Activated CD4-positive, CD25-positive, alpha-beta regulatory T cell (primary cell): ENCODE data around the gene STX8.
"Not testable (repeated sequence)": the region's sequence is repeated elsewhere in the genome, so short reads cannot be mapped to it uniquely, and the experiment has no call there.

Source experiments
- DNase-seq, 4 experiments: peaks; one replicate each; lab custom pipeline; 2025; lab: John Stamatoyannopoulos, UW

The STX8 gene

DNA sequence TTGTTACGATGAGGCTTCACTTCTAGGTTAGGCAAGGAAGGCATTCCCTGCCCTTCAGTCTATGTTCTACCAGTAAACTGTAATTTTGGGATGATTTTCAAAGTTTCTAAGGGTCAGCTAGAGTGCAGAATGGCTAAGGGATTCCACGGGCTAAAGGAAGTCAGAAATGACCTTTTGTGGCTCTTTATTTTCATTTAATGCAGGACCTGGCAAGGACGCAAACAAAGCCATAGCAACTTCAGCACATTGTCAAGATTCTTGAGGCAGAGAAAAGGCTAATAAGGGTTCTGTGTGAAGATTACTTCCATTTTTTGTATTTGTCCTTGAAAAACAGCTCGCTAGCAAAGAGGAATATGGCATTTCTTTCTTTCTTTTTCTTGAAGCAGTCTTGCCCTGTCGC, 76.6 kb downstream of the STX8 start:
- no peak for DNase-seq

DNA sequence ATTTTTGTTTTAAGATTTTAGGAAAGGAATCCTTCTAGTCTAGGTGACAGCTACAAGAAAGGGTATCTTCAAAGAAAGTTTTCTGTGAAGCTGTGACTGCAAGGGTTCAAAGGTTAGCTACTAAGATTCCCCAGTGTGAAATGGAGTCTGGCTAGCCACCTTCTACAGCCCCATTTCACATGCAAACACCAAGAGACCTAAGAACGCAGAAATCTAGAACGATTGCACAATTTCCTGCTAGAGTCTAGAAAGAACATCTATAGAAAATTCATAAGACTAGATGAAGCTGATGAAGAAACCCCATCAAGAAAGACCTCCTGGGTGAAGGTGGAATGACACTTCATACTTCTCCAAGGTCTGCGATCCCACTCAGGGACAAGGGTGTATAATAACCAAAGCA, 77.1 kb downstream of the STX8 start:
- DNase-seq = no peak

DNA sequence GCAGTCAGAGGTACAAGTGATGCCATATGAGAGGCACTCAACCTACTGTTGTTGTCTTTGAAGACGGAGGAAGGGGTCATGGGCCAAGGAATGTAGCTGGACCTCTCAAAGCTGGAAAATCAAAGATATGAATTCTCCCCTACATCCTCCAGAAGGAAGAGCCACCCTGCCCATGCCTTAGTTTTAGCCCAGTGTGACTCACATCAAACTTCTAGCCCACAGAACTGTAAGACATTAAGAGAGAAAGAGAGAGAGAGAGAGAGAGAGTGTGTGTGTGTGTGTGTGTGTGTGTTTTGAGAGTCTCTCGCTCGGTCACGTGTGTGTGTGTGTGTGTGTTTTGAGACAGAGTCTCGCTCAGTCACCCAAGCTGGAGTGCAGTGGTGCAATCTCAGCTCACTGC, 87.1 kb downstream of the STX8 start:
- DNase-seq = no peak

DNA sequence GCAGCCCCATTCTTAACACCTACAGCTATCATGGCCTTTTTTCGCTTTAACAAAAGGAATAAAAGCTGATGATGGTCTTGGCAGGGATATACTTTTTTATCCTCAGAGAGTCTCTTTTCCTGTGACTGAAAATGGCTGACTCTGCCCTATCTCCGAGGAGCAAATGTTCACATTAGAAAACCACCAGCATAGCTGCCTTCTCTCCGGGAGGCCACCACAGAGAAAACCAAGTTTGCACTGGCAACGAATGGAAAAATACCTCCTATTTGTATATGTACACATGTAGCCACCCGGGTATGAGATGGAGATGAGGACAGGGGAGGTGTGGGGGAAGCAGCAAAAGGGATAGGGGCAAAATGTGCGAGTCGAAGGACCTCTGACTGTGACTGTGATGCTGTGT, 88.2 kb downstream of the STX8 start:
- DNase-seq = no peak

DNA sequence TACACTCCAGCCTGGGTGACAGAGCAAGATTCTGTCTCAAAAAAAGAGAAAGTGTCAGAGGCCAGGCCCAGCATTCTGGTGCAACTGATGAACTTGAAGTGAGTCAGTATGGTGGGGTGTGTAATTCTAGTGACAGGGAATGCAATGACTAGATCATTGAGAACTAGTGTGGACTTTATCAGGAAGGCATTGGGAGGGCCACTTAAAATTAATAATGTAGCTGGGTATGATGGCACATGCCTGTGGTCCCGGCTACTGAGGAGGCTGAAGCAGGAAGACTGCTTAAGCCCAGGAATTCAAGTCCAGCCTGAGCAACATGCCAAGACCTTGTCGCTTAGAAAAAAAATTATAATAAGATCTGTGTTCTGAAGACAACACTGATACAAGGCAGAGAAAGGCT, 90.8 kb downstream of the STX8 start:
- DNase-seq = no peak

DNA sequence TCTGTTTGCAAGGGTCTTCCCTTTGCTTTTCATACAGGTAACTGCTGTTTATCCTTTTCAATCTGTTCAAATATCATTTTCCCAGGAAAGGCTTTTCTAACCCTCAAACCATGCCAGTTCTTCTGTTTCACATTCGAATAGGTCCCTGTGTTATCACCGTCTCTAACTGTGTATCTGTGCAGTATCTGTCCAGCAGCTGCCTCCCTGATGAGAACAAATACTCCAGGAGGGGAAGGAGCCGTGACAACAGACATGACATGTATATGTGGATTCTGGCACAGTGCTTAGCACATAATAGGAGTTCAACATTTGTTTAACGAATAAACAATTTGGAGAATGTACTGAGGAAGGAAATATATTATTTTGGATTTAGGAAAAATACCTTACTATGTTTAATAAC, 95.7 kb downstream of the STX8 start:
- no peak for DNase-seq

DNA sequence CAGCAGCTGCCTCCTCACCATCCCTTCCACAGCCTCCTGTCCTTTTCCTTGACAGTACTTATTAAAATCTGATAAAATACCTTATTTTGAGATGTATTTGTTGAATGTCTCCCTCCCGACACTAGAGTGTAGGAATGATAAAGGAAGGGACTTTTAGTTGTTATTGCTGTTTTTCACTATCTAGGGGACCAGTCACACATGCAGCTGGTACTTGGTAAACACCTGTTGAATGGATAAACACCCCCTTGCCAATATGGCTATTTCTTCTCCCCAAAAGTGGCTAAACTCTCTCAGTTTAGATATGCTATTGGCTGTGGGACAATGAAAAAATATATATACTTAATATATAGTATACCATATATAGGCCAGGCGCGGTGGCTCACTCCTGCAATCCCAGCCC, 96.7 kb downstream of the STX8 start:
- no peak for DNase-seq

DNA sequence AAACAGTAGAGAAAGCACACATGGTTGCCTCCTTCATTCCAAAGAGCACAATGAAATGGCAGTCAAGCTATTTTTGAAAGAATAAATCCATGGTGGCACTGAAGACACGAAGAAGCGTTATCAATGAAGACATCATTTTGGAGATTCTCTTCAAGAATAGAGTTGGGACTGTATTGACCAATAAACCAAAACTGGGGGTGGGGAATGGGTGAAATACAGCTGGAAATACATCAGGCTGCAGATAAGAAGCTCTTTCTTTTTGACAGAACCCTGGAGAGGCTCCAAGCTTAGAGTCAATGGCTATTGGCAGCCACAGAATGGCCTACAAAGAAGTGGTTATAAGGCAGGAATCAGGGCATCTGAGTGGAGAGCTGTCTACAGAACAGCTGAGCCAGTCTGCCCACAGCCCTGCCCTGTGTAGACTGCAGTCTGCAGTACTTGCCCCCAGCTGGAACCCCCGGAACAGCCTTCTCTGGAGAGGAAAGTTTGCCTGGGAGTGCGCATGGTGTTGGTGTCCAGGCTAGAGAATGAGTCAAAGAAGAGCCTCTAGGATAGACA, 100.4 kb downstream of the STX8 start:
- no peak for DNase-seq

DNA sequence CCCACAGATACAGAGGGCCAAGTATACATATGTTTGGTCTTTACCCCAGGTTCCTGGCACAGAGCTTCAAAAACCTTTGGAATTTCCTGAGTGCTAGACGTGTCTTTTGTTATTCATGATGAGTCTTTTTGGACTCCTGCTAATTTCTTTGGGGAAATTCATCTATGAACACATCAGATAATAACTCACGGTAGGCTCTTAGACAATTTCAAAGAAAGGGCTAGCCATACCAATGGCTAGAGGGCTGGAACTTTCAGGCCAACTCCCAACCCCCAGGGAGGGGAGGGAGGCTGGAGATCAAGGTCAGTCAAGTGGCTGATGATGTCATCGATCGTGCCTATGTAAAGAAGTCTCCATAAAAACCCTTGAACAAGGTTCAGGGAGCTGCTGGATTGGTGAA, 101.9 kb downstream of the STX8 start:
- no peak for DNase-seq

DNA sequence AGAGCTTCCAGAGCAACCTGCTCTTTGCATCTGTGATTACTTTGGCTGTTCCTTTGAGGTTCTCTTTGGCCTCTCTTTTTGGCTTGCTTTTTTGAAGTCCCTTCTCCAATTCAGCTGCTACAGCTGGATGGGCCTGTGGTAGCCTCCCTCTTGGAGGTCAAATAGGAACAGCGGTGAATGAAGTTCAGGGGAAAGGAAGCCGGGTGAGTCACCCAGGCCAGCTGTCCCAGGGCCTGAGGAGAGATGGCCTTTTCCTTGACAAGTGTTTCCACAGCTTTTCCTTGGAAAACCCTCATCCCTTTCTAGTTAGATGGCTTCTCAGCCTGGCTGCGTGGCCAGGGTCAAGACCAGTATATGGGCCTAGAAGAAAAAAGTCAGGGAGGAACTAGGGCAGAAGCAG, 103.1 kb downstream of the STX8 start:
- DNase-seq = no peak

DNA sequence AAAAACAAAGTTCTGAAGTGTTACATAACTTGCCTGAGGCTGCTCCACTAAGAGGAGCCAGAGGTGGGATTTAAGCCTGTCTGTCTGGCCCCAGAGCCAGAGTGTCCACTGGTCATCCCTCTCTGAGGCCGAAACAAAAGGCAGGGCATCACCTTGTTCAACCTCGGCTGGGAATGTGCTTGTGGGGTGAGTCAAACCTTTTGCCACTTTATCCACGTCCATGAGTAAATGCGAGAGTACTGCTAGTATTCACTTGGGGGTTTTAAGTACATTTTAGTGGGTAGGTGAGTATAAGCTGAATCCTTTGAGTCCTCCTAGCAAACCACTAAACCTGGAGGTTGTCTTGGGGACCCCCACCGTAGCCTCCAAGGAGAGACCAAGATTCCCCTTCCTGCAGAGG, 103.5 kb downstream of the STX8 start:
- DNase-seq = no peak

DNA sequence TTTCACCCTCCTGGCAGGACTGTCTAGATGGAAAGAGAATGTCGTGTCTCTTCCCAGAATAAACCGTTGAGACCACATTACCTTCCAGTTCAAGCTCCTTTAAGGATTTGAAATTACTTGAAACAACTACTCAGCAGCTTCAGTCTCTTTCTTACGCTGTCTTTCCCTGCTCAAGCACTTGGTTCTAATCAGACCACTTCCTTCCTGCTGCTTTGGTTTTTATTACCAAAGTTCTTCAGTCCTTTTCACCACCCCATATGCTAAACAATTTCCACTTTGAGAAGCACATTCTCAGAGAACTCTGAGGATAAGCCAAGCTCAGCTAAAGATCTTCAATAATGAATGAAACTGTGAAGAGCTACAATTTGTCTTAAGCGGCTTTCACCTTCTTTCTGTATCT, 105.4 kb downstream of the STX8 start:
- no peak for DNase-seq

DNA sequence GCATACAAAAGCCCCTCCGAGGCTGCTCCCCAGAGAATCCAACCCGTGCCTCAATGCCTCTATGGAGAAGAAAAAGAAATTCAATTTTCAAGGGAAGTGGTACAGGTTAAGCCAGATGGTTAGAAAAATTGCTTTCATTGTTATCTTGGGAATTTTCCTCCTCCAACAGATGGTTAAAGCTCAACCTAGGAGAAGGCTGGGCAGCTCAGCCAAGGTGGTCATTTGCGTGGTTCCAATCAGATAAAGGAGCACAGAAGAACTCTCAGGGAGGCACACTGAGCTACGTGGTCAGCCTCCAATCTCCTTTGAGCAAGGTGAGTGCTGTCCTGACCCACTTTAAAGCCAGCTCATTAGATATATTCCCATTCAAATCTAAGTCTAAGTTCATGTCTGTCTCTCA, 106.7 kb downstream of the STX8 start:
- no peak for DNase-seq

DNA sequence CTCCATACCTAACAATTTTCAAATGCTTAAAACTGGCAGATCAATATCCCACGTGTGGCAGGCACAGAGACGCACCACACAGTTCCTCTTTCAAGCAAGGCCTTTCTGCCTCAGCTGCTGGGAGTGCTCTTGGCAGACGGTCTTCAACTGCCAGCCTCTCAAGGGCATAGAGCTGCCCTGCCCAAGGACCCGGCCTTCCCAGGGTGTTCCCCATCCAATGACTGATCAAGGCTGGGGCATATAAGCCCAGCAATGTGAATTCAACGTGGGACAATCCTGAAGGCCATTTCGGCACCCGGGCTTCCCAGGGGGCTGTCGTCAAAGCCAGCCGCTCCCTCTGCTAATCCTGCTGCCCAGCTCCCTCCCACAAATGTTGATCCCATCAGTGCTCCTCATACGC, 107.1 kb downstream of the STX8 start:
- DNase-seq = no peak

DNA sequence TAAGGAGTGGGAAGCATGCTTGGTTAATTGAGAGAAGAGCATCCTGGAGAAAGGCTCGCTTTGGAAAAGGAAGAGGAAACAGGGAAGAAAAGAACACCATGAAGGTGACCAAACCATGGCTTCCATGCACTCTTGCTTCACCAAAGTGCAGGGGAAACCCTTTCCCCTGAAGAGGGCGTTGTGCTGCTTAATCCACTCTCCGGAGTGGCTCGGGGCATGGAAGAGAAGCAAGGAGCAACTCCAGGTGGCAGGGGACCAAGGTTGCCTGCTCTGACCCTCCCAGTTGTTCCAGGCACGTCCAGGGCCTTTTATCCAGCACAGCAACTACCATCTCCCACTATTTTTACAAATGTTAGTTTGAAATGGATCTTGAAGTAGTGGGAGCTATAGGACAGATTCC, 108.1 kb downstream of the STX8 start:
- DNase-seq = no peak

DNA sequence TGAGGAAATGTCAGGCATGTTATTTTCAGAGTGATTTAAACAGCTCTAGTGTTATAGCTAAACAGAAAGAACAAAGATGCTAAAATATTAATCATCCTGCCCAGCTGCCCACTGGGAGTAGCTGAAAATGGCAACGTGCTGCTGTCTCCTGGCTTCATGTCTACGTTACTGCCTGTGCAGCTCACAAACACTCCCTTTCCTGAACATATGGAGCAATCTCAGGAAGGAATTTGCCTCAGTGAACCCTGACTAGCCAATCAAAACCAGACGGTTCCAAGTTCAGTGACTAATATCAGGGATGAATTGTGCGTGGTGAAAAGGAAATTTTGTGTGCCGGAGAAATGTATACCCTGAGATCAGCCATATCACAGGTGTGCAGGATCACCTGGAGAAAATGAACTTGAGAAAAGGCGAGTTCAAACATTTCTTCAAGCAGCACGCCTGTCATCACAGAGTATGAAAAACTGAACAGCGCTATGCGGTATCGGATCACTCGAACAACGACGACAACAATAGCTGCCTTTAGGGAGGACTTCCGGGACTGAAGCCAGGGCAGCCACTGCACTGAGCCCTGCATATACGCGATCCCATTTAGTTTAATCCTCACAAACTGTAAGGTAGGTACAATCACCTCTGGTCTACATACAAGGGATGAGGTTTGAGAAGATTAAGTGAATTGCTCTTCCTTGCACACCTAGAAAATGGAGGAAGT, 110.3 kb downstream of the STX8 start:
- no peak for DNase-seq

DNA sequence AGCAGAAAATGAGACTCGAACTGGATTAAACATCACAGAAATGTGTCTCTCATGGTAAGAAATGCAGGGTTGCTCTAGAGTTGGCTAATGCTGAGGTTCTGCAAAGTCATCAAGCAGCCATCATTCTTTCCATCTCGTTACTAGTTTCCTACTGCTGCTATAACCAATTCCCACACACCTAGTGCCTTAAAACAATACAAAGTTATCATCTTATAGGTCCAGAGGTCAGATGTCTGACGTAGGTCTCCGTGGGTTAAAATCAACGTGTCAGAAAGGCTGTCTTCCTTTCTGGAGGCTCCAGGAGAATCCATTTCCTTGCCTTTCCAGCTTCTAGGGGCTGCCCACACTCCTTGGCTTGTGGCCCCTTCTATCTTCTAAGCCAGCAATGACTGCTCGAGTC, 118.6 kb downstream of the STX8 start:
- no peak for DNase-seq

DNA sequence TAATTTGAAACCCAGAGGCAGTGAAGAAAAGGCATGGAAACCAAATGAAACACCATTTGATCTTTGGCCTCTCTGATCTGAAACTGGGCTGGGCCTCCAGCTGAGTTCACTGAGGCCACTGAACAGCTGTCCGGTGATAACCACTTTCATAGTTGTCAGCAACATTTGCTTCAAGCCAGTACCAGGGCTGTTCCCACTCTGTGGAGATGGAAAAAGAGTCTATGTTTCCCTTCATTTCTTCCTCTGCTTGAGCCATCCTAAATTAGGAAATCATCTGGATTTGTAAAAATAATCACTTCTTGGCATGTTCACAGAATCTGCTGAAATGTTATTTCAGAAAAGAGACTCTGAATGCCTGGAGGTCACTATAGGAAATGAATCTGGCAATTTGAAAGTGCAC, 119.3 kb downstream of the STX8 start:
- no peak for DNase-seq

DNA sequence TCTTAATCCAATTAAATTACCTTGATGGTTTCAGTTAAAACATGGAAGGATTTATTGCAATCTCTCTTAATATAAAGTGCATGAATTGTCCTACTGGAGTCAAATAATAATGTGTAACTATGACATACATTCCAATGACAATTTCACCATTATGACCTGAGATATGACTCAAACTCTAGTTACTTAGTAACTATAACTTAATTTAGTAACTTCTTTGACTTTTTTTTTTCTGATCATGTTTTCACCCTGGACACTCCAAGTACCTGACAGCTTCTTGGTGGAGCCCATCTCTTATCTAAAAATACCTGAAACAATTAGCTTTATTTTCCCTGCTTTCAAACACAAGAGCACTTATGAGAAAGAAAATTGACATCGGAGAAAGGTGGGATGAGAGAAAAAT, 123.7 kb downstream of the STX8 start:
- DNase-seq = no peak

DNA sequence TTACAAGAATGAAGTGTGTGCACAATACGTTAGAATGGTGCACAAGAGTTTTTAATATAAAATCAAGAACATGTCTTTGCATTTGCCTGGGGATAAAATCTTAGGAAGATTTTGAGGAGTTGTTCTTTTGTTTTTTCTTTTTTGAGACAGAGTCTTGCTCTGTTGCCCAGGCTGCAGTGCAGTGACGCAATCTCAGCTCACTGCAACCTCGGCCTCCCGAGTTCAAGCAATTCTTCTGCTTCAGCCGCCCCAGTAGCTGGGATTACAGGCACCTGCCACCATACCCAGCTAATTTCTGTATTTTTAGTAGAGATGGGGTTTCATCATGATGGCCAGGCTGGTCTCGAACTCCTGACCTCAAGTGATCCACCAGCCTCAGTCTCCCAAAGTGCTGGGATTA, 128.3 kb downstream of the STX8 start:
- not testable (repeated sequence) for DNase-seq

DNA sequence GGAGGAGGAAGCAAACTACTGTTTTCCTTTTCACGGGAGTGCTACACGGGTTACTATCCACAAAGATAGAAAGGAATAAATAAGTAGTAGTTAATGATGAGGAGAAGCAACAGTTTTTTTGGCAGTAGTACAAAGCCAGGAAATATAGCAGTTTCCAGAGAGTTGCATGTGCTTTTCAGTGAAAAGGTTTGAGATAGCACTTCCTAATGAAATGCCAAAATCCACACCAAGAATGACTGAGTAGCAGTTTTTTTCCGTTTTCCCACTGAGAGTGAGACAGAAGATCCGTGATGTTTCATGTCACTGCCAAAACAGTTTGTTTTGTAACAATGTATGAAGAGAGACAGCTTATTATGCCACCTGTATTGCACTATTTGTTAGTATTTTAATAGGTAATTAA, 129.1 kb downstream of the STX8 start:
- DNase-seq = no peak

DNA sequence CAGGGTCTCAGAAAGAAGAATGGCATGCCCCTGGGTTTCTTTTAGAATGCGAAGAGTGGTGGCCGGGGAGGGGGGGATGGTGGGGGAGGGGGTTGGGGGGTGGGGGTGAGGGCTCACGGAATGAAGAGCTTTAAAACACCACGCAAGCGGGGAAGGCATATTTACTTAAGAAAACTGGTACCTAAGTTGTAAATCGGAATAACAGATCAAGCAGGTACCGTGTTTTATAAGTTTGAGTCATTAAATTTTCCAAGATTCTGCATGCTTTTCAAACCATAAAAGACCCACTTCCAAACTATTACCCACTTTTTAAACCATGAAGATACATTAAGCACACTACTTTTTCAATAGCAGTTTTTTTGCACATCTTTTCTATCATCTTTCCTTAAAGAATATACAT, 130.2 kb downstream of the STX8 start:
- DNase-seq = no peak

DNA sequence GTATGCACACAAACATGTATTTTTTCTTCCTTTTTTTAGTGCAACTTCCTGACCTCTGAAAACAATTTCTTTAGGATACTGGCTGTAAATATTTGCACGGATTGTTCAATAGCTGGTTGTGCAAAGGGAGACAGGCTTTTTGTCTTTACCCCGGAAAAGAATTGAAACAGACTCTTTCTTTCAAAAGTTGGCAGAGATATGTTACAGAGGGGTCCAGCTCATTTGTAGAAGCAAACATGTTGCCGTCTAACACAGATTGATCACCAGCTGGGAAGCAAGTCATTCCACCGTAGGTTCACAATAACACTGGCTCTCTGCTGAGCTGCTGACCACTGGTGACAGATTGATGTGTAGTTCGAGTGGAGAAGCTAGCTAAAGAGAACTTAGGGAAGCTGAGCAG, 130.9 kb downstream of the STX8 start:
- no peak for DNase-seq

DNA sequence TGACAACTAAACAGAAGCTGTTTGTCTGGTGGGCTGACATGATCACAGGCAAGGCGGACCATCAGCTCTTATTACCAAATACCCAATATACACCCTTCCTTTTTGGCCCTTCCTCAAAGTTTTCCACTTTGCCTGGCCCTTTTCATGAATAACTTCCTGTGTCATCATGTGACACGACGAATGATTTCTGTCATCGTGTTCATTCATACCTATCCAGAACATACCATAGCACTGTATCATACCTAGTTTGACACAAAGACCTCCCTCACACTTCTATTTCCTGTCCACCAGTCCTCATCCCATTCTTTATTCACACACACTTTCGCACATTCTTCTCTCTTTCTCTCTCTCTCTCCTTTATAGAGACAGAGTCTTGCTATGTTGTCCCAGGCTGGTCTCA, 131.8 kb downstream of the STX8 start:
- DNase-seq = no peak
